K562 (cell line): ENCODE data around the gene MAP3K4. TPM values are rescaled to one million over a fixed set of nuclear protein-coding genes. Genes with fewer than 3 reads are reported as not detected.

Source experiments
- BACH1 ChIP-seq: fragments of 200-800 bp; sonication (Bioruptor generic); IDR thresholded peaks from 2 replicates; pipeline ENCODE4 v1.6.1; 2016; ENCODE audit warnings: missing genetic modification characterization, missing compliant biosample characterization
- E2F4 ChIP-seq: sonication (generic); formaldehyde crosslinking; IDR thresholded peaks from 2 replicates; pipeline ENCODE4 v1.8.0; 2022; ENCODE audit warnings: mild to moderate bottlenecking, low read depth, missing genetic modification reagents
- EGR1 ChIP-seq: fragments of 450-650 bp; conservative IDR thresholded peaks from 2 replicates; pipeline ENCODE4 v1.6.1; 2017; ENCODE audit warnings: mild to moderate bottlenecking
- FOXK2 ChIP-seq, 2 experiments: fragments of 450-650 bp; IDR thresholded peaks in 1 of 2; conservative IDR thresholded peaks in 1 of 2; 2 replicates each; pipeline ENCODE4 v1.6.1; 2016; ENCODE audit warnings: low read depth in 2 of 2, mild to moderate bottlenecking in 1 of 2
- FOXM1 ChIP-seq, 2 experiments: fragments of 450-650 bp in 1 of 2; sonication (generic) in 1 of 2; formaldehyde crosslinking in 1 of 2; IDR thresholded peaks; 2 replicates each; pipeline versions ENCODE4 v1.6.1 to v1.9.0; 2017 to 2022; ENCODE audit warnings: low read depth in 2 of 2, mild to moderate bottlenecking in 2 of 2, missing genetic modification reagents in 1 of 2, moderate library complexity in 1 of 2
- NBN ChIP-seq: fragments of 450-650 bp; IDR thresholded peaks from 2 replicates; pipeline ENCODE4 v1.6.1; 2016; ENCODE audit warnings: low read depth, mild to moderate bottlenecking
- NFATC3 ChIP-seq: fragments of 450-650 bp; IDR thresholded peaks from 2 replicates; pipeline ENCODE4 v1.6.1; 2017; ENCODE audit warnings: mild to moderate bottlenecking
- NR2F6 ChIP-seq: fragments of 450-650 bp; formaldehyde crosslinking; IDR thresholded peaks from 2 replicates; pipeline ENCODE4 v1.4.0; 2020; ENCODE audit warnings: mild to moderate bottlenecking
- PKNOX1 ChIP-seq: fragments of 450-650 bp; IDR thresholded peaks from 2 replicates; pipeline ENCODE4 v1.6.1; 2016
- SRF ChIP-seq, 2 experiments: fragments of 250-450, 450-650 bp in 1 of 2; sonication (Bioruptor Pico) in 1 of 2; sonication (generic) in 1 of 2; formaldehyde crosslinking; IDR thresholded peaks; 2 replicates each; pipeline versions ENCODE4 v1.5.0 to v1.5.1; 2020 to 2022; ENCODE audit warnings: mild to moderate bottlenecking in 1 of 2, missing genetic modification reagents in 1 of 2
- SUPT5H ChIP-seq: fragments of 450-650 bp; IDR thresholded peaks from 2 replicates; pipeline ENCODE4 v1.6.1; 2016
- TAF1 ChIP-seq: IDR thresholded peaks from 2 replicates; pipeline ENCODE4 v1.6.1; 2011; ENCODE audit warnings: mild to moderate bottlenecking, low read length, moderate library complexity; ENCODE audit not compliant: insufficient read depth, control insufficient read depth, severe bottlenecking; ENCODE audit errors: extremely low read depth
- WHSC1 ChIP-seq: IDR thresholded peaks from one replicate; pipeline ENCODE4 v1.6.1; 2012; ENCODE audit warnings: low read length, control low read depth, inconsistent platforms
- ZNF134 ChIP-seq: fragments of 250-450 bp; sonication (Bioruptor Pico); conservative IDR thresholded peaks from 2 replicates; pipeline ENCODE4 v1.4.0; 2020
- ZNF318 ChIP-seq, 2 experiments: fragments of 450-650 bp; IDR thresholded peaks; 2 replicates each; pipeline ENCODE4 v1.6.1; 2016; ENCODE audit warnings: mild to moderate bottlenecking in 2 of 2, borderline replicate concordance in 1 of 2, low read depth in 1 of 2, moderate library complexity in 1 of 2
- polyA plus RNA-seq, 8 experiments: library from polyadenylated mRNA; depleted of rRNA in 4 of 8; stranded (reverse) in 5 of 8; unstranded in 3 of 8; fragments of >200 nt; fragmentation: Nextera tagmentation in 2 of 8; fragmentation: Illumina TruSeq in 1 of 8; extraction: Ambion mirVana in 2 of 8; extraction: Trizol in 1 of 8; gene quantifications; 2 replicates each; pipeline versions ENCODE4 v1.2.1 to v1.2.3, GENCODE V29; 2011 to 2014; ENCODE audit warnings: inconsistent platforms in 1 of 8, missing spikeins in 1 of 8
- total RNA-seq, 7 experiments: library from RNA; depleted of rRNA in 6 of 7; stranded (reverse); fragments of >200 nt in 6 of 7; fragmentation: Illumina TruSeq in 2 of 7; extraction: Trizol in 2 of 7; gene quantifications; 2 replicates each; pipeline versions ENCODE4 v1.2.1 to v1.2.3, GENCODE V29; 2011 to 2021; ENCODE audit warnings: low replicate concordance in 1 of 7

MAP3K4 gene
- total and polyA plus RNA-seq, 9 of the 15 experiments (the other 6 are each of a cell fraction or from before 2014, with no cell fraction given), result 21.0 to 77.2 (median 48.9) TPM

- TF ChIP-seq NBN, result peak; percentile 80
- TF ChIP-seq ZNF134 (CRISPR knock-in tag), result no peak
- no peak for TF ChIP-seq BACH1
- no peak for TF ChIP-seq NR2F6
- no peak for TF ChIP-seq E2F4 (CRISPR knock-in tag)
- no peak for TF ChIP-seq TAF1
- no peak for TF ChIP-seq SUPT5H
- no peak for TF ChIP-seq WHSC1
- no peak for TF ChIP-seq EGR1
- no peak for TF ChIP-seq NFATC3
- peak; percentile 24; the same call in 1 of the 2 replicates for TF ChIP-seq FOXM1 (IDR thresholded peaks at IDR 0.05; ENCODE audit: low read depth)
- no peak for TF ChIP-seq FOXM1 (CRISPR knock-in tag; IDR thresholded peaks at IDR 0.05; ENCODE audit: low read depth)
- 0 out of 4 replicates have a peak, but pooled peaks of 1 of the 2 experiments have one; percentile 22 for TF ChIP-seq ZNF318 (IDR thresholded peaks at IDR 0.05; ENCODE audit: borderline replicate concordance in 1 of 2, low read depth in 1 of 2)
- TF ChIP-seq FOXK2 (conservative IDR thresholded peaks at IDR 0.05 in 1 of 2, IDR thresholded peaks at IDR 0.05 in 1 of 2; ENCODE audit: low read depth in 2 of 2), result no peak
- peak; percentile 60 for TF ChIP-seq PKNOX1
- no peak for TF ChIP-seq SRF (CRISPR knock-in tag; IDR thresholded peaks at IDR 0.05)
Measured at GRCh38 chr6:160990847-160991405, 643 bp upstream of the MAP3K4 start (continued).
